Uterus (tissue), 2 donors: ENCODE data around the gene THSD4.

ENCODE experiments used
- CTCF ChIP-seq, 4 experiments: fragments of 200-600 bp in 2 of 4; fragments of 450-650 bp in 2 of 4; sonication (generic) in 2 of 4; IDR thresholded peaks; one replicate each; pipeline ENCODE4 v1.5.1; 2016 to 2019; ENCODE audit warnings: antibody characterized with exemption in 4 of 4, mild to moderate bottlenecking in 2 of 4, moderate library complexity in 1 of 4
- POLR2A ChIP-seq, 2 donors: fragments of 450-650 bp; IDR thresholded peaks; one replicate each; pipeline ENCODE4 v1.6.1; 2016; ENCODE audit warnings: antibody characterized with exemption in 2 of 2, mild to moderate bottlenecking in 1 of 2, moderate library complexity in 1 of 2

- TF ChIP-seq CTCF (IDR thresholded peaks at IDR 0.05) (no peak), POLR2A (IDR thresholded peaks at IDR 0.05) (no peak)
Measured at GRCh38 chr15:71683411-71684274, 568.4 kb downstream of the THSD4 start.
